Endothelial cell of umbilical vein (primary cell): ENCODE data around the gene P2RY6. TPM values are rescaled to one million over a fixed set of nuclear protein-coding genes. Genes with fewer than 3 reads are reported as not detected.

Experiments
- BruUV-seq: library from RNA; stranded (reverse); fragments of 400-500 nt; replicated peaks from 2 replicates; lab custom pipeline; 2021; lab: Mats Ljungman, UMichigan
- CTCF ChIA-PET: fragments of 300-600, 350-600 bp; sonication (Branson Sonifier 250); formaldehyde crosslinking; loops from one replicate; lab custom pipeline; 2021; ENCODE audit warnings: antibody characterized with exemption, inconsistent platforms; lab: Charles Lee
- POLR2A ChIA-PET: fragments of 300-600, 350-600 bp; sonication (Branson Sonifier 250); formaldehyde crosslinking; loops from one replicate; lab custom pipeline; 2021; ENCODE audit warnings: antibody characterized with exemption, inconsistent platforms; lab: Charles Lee
- DNase-seq: peaks from one replicate; pipeline ENCODE4 v3.0.0-alpha.2; 2011; ENCODE audit warnings: low read depth, low spot score
- FAIRE-seq: peaks from 2 replicates; lab custom pipeline; 2011; peaks lifted over from hg19 to GRCh38; lab: Jason Lieb, UNC
- H2AFZ ChIP-seq: 2 replicates; pipeline ENCODE4 v1.6.0; 2012; ENCODE audit warnings: low read depth, low read length, control low read depth, inconsistent platforms
- H3K27ac ChIP-seq: 2 replicates; pipeline ENCODE4 v1.5.1; 2011; ENCODE audit warnings: low read depth, mild to moderate bottlenecking, control low read depth, low read length, moderate library complexity; ENCODE audit not compliant: insufficient read depth
- H3K27me3 ChIP-seq, 2 experiments: 2 replicates each; pipeline versions ENCODE4 v1.6.0 to v1.6.1; 2011; ENCODE audit warnings: low read length in 2 of 2, mixed read lengths in 1 of 2; ENCODE audit not compliant: control insufficient read depth in 2 of 2, insufficient read depth in 2 of 2
- H3K36me3 ChIP-seq, 2 experiments: 2 replicates in 1 of 2; 3 replicates in 1 of 2; pipeline ENCODE4 v1.5.1; 2011; ENCODE audit warnings: low read length in 2 of 2, mild to moderate bottlenecking in 1 of 2, moderate library complexity in 1 of 2; ENCODE audit not compliant: control insufficient read depth in 2 of 2, insufficient read depth in 2 of 2; ENCODE audit errors: extremely low read depth in 1 of 2
- H3K4me1 ChIP-seq: 3 replicates; pipeline ENCODE4 v1.5.1; 2011; ENCODE audit warnings: mild to moderate bottlenecking, low read length; ENCODE audit not compliant: control insufficient read depth, insufficient read depth; ENCODE audit errors: extremely low read depth
- H3K4me2 ChIP-seq: 2 replicates; pipeline ENCODE4 v1.6.1; 2011; ENCODE audit warnings: low read length, control low read depth, mixed read lengths; ENCODE audit not compliant: insufficient read depth
- H3K4me3 ChIP-seq, 3 experiments: fragments of 200-600 bp in 1 of 3; sonication (generic), shearing (Covaris generic) in 1 of 3; replicated peaks in 1 of 3; 2 replicates each; pipeline ENCODE4 v1.5.1; 2011 to 2016; ENCODE audit warnings: control low read depth in 3 of 3, low read length in 3 of 3, mild to moderate bottlenecking in 2 of 3, inconsistent platforms in 1 of 3, low read depth in 1 of 3, moderate library complexity in 1 of 3; ENCODE audit not compliant: insufficient read depth in 1 of 3
- H3K79me2 ChIP-seq: 2 replicates; pipeline ENCODE4 v1.6.0; 2012; ENCODE audit warnings: low read length, inconsistent platforms; ENCODE audit not compliant: control insufficient read depth, insufficient read depth
- H3K9ac ChIP-seq: replicated peaks from 2 replicates; pipeline ENCODE3; 2011; ENCODE audit warnings: low read length, control low read depth; ENCODE audit not compliant: insufficient read depth; ENCODE audit errors: extremely low read depth
- H3K9me1 ChIP-seq: replicated peaks from 3 replicates; pipeline ENCODE4 v1.6.0; 2011; ENCODE audit warnings: mild to moderate bottlenecking, low read length; ENCODE audit not compliant: control insufficient read depth, insufficient read depth; ENCODE audit errors: extremely low read depth
- H3K9me3 ChIP-seq: replicated peaks from 2 replicates; pipeline ENCODE4 v1.5.1; 2012; ENCODE audit warnings: low read length, inconsistent platforms; ENCODE audit not compliant: control insufficient read depth, insufficient read depth
- H4K20me1 ChIP-seq: replicated peaks from 2 replicates; pipeline ENCODE3; 2011; ENCODE audit warnings: mild to moderate bottlenecking, low read length; ENCODE audit not compliant: control insufficient read depth, insufficient read depth; ENCODE audit errors: extremely low read depth
- CTCF ChIP-seq, 2 donors: IDR thresholded peaks; 1 replicate in 1 of 2; 2 replicates in 1 of 2; pipeline ENCODE4 v1.5.1; 2011; ENCODE audit warnings: low read length in 2 of 2, mild to moderate bottlenecking in 2 of 2, moderate library complexity in 2 of 2, control low read depth in 1 of 2, inconsistent platforms in 1 of 2, low read depth in 1 of 2; ENCODE audit not compliant: insufficient read depth in 1 of 2; ENCODE audit errors: extremely low read depth in 1 of 2
- EZH2 ChIP-seq: IDR thresholded peaks from 2 replicates; pipeline ENCODE4 v1.6.1; 2012; ENCODE audit warnings: borderline replicate concordance, low read depth, mild to moderate bottlenecking, moderate library complexity, low read length, inconsistent platforms; ENCODE audit not compliant: severe bottlenecking
- FOS ChIP-seq: IDR thresholded peaks from 2 replicates; pipeline ENCODE4 v1.6.1; 2011; ENCODE audit warnings: mild to moderate bottlenecking, low read length, moderate library complexity, borderline replicate concordance; ENCODE audit not compliant: insufficient read depth
- GATA2 ChIP-seq: IDR thresholded peaks from 2 replicates; pipeline ENCODE4 v1.7.0; 2011; ENCODE audit warnings: low read depth, mild to moderate bottlenecking, moderate library complexity, mixed read lengths, low read length; ENCODE audit not compliant: insufficient read length, insufficient read depth
- JUN ChIP-seq: IDR thresholded peaks from 2 replicates; pipeline ENCODE4 v1.6.1; 2011; ENCODE audit warnings: borderline replicate concordance, low read depth; ENCODE audit not compliant: insufficient read length, insufficient read depth
- MAX ChIP-seq: IDR thresholded peaks from 2 replicates; pipeline ENCODE4 v1.6.1; 2011; ENCODE audit not compliant: insufficient read depth, insufficient read length
- MYC ChIP-seq: IDR thresholded peaks from one replicate; pipeline ENCODE4 v1.6.1; 2011; ENCODE audit warnings: mild to moderate bottlenecking, low read depth, low read length
- POLR2A ChIP-seq: IDR thresholded peaks from 2 replicates; pipeline ENCODE4 v1.6.1; 2012; ENCODE audit warnings: low read depth, mild to moderate bottlenecking, control low read depth, low read length
- POLR2AphosphoS5 ChIP-seq: IDR thresholded peaks from 2 replicates; pipeline ENCODE4 v1.6.1; 2012; ENCODE audit warnings: low read depth, mild to moderate bottlenecking, control low read depth, low read length, moderate library complexity; ENCODE audit not compliant: insufficient read depth
- dilution Hi-C: fragments of 300-500 bp; cut with MboI; formaldehyde crosslinking; loops from one replicate; pipeline ENCODE4 v1.15.0; 2019; ENCODE audit warnings: low sequenced_read_pairs; ENCODE audit not compliant: extremely low pct_ligation_motif_present
- intact Hi-C: fragments of 100-400 bp; cut with micrococcal nuclease; formaldehyde crosslinking; loops from one replicate; pipeline ENCODE4 v1.10.0; 2022
- polyA plus RNA-seq, 4 experiments: library from polyadenylated mRNA; depleted of rRNA in 3 of 4; stranded (reverse) in 3 of 4; unstranded in 1 of 4; fragments of >200 nt; gene quantifications; 2 replicates each; pipeline versions ENCODE4 v1.2.1 to v1.2.3, GENCODE V29; 2011 to 2012; ENCODE audit warnings: missing spikeins in 1 of 4
- total RNA-seq: library from RNA; stranded (reverse); gene quantifications from 2 replicates; pipeline ENCODE4 v1.2.3, GENCODE V29; 2021

The P2RY6 gene
- total and polyA plus RNA-seq, 2 donors (not counting 3 experiments of a cell fraction or from before 2014, with no cell fraction given): 0.47 TPM; not detected in 1

- no peaks in the 10 kb centered on the region for H3K79me2 ChIP-seq
- no peaks in the 10 kb centered on the region for H3K9me3 ChIP-seq
- H3K9me1 ChIP-seq: no peaks in the 10 kb centered on the region
- no peak for TF ChIP-seq MAX
- no peak for TF ChIP-seq POLR2AphosphoS5
- no peak for TF ChIP-seq FOS
- TF ChIP-seq GATA2: no peak
- TF ChIP-seq JUN: no peak
- TF ChIP-seq POLR2A: no peak
- TF ChIP-seq EZH2: no peak
- no peak for TF ChIP-seq MYC
- no peak for TF ChIP-seq CTCF (IDR thresholded peaks at IDR 0.05; ENCODE audit: extremely low read depth in 1 of 2, insufficient read depth in 1 of 2, low read depth in 1 of 2, low read length in 2 of 2)
- H2AFZ ChIP-seq: no peak overlapping the region
- CTCF ChIA-PET: interaction anchor here (0.5 to 8.1 kb wide), 8 partner anchors 8 to 1986 kb away, joined by 3 to 89 read pairs (median 8); no protein-coding TSS in a partner anchor
- H3K4me1 ChIP-seq: peaks cover 2% of the 10 kb centered on the region
- intact Hi-C loops (no loop called here), dilution Hi-C loops (no loop called here)
- no peak overlapping the region for H3K9ac ChIP-seq
- no peaks in the 10 kb centered on the region for H3K27me3 ChIP-seq
- no peak overlapping the region for H3K27ac ChIP-seq
- FAIRE-seq (no peak), DNase-seq (no peak)
- POLR2A ChIA-PET: no interaction called here
- H3K4me3 ChIP-seq: no peak overlapping the region
- no peaks in the 10 kb centered on the region for H4K20me1 ChIP-seq
- no TSS peak for BruUV-seq
- H3K36me3 ChIP-seq: no peaks in the 10 kb centered on the region
- no peak overlapping the region for H3K4me2 ChIP-seq
These were observed 25.1 kb downstream of the P2RY6 start for GRCh38 chr11:73297231-73297590.
